ENCODE measurements around the gene CD82.

Gene CD82

GRCh38 chr11:44577231-44577830, 11.9 kb downstream of the CD82 start:
- FAIRE-seq = no peak

GRCh38 chr11:44578279-44578678, 12.8 kb downstream of the CD82 start:
- no peak for FAIRE-seq

GRCh38 chr11:44579302-44579761, 13.9 kb downstream of the CD82 start:
- no peak for FAIRE-seq

- no peak for FAIRE-seq
Measured at GRCh38 chr11:44580701-44581100, 15.2 kb downstream of the CD82 start.

- no peak for FAIRE-seq
Measured at GRCh38 chr11:44581246-44581645, 15.8 kb downstream of the CD82 start.

GRCh38 chr11:44582641-44583352, 17.3 kb downstream of the CD82 start:
- FAIRE-seq = no peak

- FAIRE-seq = no peak
Measured at GRCh38 chr11:44583353-44583669, 17.8 kb downstream of the CD82 start.

GRCh38 chr11:44585421-44585820, 20.0 kb downstream of the CD82 start:
- no peak for FAIRE-seq

GRCh38 chr11:44589301-44589700, 23.8 kb downstream of the CD82 start:
- FAIRE-seq = no peak

- no peak for FAIRE-seq
Measured at GRCh38 chr11:44590769-44591168, 25.3 kb downstream of the CD82 start.

- FAIRE-seq = no peak
Measured at GRCh38 chr11:44591557-44591956, 26.1 kb downstream of the CD82 start.

- FAIRE-seq = no peak
Measured at GRCh38 chr11:44592125-44592940, 26.9 kb downstream of the CD82 start.

GRCh38 chr11:44593251-44593650, 27.8 kb downstream of the CD82 start:
- FAIRE-seq = no peak

- FAIRE-seq = no peak
Measured at GRCh38 chr11:44595006-44595405, 29.5 kb downstream of the CD82 start.

GRCh38 chr11:44595964-44596381, 30.5 kb downstream of the CD82 start:
- no peak for FAIRE-seq

GRCh38 chr11:44596525-44597276, 31.2 kb downstream of the CD82 start:
- FAIRE-seq = no peak

- FAIRE-seq = no peak
Measured at GRCh38 chr11:44597358-44598012, 32.0 kb downstream of the CD82 start.

GRCh38 chr11:44598831-44599230, 33.4 kb downstream of the CD82 start:
- FAIRE-seq = no peak

GRCh38 chr11:44600261-44600660, 34.8 kb downstream of the CD82 start:
- FAIRE-seq = no peak

- FAIRE-seq = no peak
Measured at GRCh38 chr11:44600839-44601383, 35.4 kb downstream of the CD82 start.

GRCh38 chr11:44601471-44602370, 36.3 kb downstream of the CD82 start:
- FAIRE-seq = no peak
